H1 (cell line): Measurements from ENCODE around the gene NAT10. TPM values are rescaled to one million over a fixed set of nuclear protein-coding genes. Genes with fewer than 3 reads are reported as not detected.

ENCODE experiments used
- CTCF ChIA-PET: fragments of 300-600 bp; sonication (Branson Sonifier 250); formaldehyde crosslinking; loops from one replicate; lab custom pipeline; 2021; ENCODE audit not compliant: partially characterized antibody; lab: Charles Lee
- POLR2A ChIA-PET: fragments of 300-600 bp; sonication (Branson Sonifier 250); formaldehyde crosslinking; loops from one replicate; lab custom pipeline; 2021; ENCODE audit warnings: inconsistent platforms; ENCODE audit not compliant: partially characterized antibody; lab: Charles Lee
- DNase-seq, 2 experiments: peaks; one replicate each; pipeline versions ENCODE4 v3.0.0 to v3.0.0-alpha.2; 2010 to 2022; ENCODE audit warnings: low spot score in 2 of 2, low read depth in 1 of 2, mixed read lengths in 1 of 2
- FAIRE-seq: peaks from 2 replicates; lab custom pipeline; 2011; peaks lifted over from hg19 to GRCh38; lab: Jason Lieb, UNC
- H2AFZ ChIP-seq: 2 replicates; pipeline ENCODE4 v1.8.1; 2012; ENCODE audit warnings: low read length, inconsistent platforms
- H2AK5ac ChIP-seq: 2 replicates; pipeline ENCODE4 v1.6.1; 2013; ENCODE audit warnings: low read depth, low read length
- H2BK120ac ChIP-seq: replicated peaks from 2 replicates; pipeline ENCODE3; 2013; ENCODE audit warnings: low read depth, low read length, inconsistent platforms
- H2BK12ac ChIP-seq: 2 replicates; pipeline ENCODE4 v1.6.1; 2013; ENCODE audit warnings: low read depth, low read length
- H2BK15ac ChIP-seq: 2 replicates; pipeline ENCODE4 v1.6.1; 2013; ENCODE audit warnings: low read length
- H2BK20ac ChIP-seq: 2 replicates; pipeline ENCODE4 v1.6.1; 2013; ENCODE audit warnings: low read length
- H2BK5ac ChIP-seq: 2 replicates; pipeline ENCODE4 v1.6.1; 2013; ENCODE audit warnings: low read depth, low read length
- H3K14ac ChIP-seq: 2 replicates; pipeline ENCODE4 v1.6.1; 2013; ENCODE audit warnings: inconsistent platforms; ENCODE audit not compliant: insufficient read length
- H3K18ac ChIP-seq: 2 replicates; pipeline ENCODE4 v1.6.1; 2013; ENCODE audit warnings: low read length; ENCODE audit errors: extremely low read depth
- H3K23ac ChIP-seq: 2 replicates; pipeline ENCODE4 v1.6.1; 2013; ENCODE audit warnings: inconsistent platforms; ENCODE audit not compliant: insufficient read length
- H3K23me2 ChIP-seq: 2 replicates; pipeline ENCODE4 v1.6.1; 2013; ENCODE audit warnings: low read depth, low read length
- H3K27ac ChIP-seq: 2 replicates; pipeline ENCODE4 v1.6.1; 2011; ENCODE audit warnings: low read depth, low read length, inconsistent platforms
- H3K27me3 ChIP-seq, 4 experiments: replicated peaks in 1 of 4; 1 replicate in 1 of 4; 2 replicates in 3 of 4; pipeline versions ENCODE4 v1.6.1 to v1.8.1; 2011 to 2013; ENCODE audit warnings: low read length in 3 of 4, mild to moderate bottlenecking in 3 of 4, inconsistent platforms in 2 of 4, mixed read lengths in 2 of 4, moderate library complexity in 1 of 4; ENCODE audit not compliant: control insufficient read depth in 3 of 4, insufficient read depth in 3 of 4; ENCODE audit errors: extremely low read depth in 1 of 4
- H3K36me3 ChIP-seq, 4 experiments: 2 replicates each; pipeline versions ENCODE4 v1.6.1 to v1.8.1; 2011 to 2013; ENCODE audit warnings: mild to moderate bottlenecking in 4 of 4, low read length in 3 of 4, moderate library complexity in 2 of 4, control low read depth in 1 of 4, inconsistent platforms in 1 of 4; ENCODE audit not compliant: insufficient read depth in 4 of 4, control insufficient read depth in 2 of 4
- H3K4ac ChIP-seq: replicated peaks from 2 replicates; pipeline ENCODE3; 2013; ENCODE audit warnings: low read length, low read depth, mixed read lengths, inconsistent platforms; ENCODE audit not compliant: insufficient read length
- H3K4me1 ChIP-seq, 4 experiments: replicated peaks in 1 of 4; 1 replicate in 1 of 4; 2 replicates in 3 of 4; pipeline versions ENCODE4 v1.6.1 to v1.8.1; 2011 to 2013; ENCODE audit warnings: low read length in 3 of 4, inconsistent platforms in 2 of 4, mixed read lengths in 1 of 4; ENCODE audit not compliant: insufficient read depth in 4 of 4, control insufficient read depth in 3 of 4
- H3K4me2 ChIP-seq, 2 experiments: 2 replicates each; pipeline versions ENCODE4 v1.6.1 to v1.8.1; 2011 to 2013; ENCODE audit warnings: low read depth in 2 of 2, low read length in 2 of 2, control low read depth in 1 of 2, inconsistent platforms in 1 of 2, mild to moderate bottlenecking in 1 of 2; ENCODE audit not compliant: insufficient read depth in 1 of 2
- H3K4me3 ChIP-seq, 4 experiments: fragments of 200-600, 300-600 bp in 1 of 4; sonication (generic), shearing (Covaris generic), sonication (Bioruptor Twin) in 1 of 4; 2 replicates each; pipeline versions ENCODE4 v1.5.1 to v1.8.1; 2011 to 2016; ENCODE audit warnings: low read length in 4 of 4, low read depth in 3 of 4, control low read depth in 2 of 4, inconsistent platforms in 2 of 4, mild to moderate bottlenecking in 2 of 4, mixed read lengths in 1 of 4, moderate library complexity in 1 of 4; ENCODE audit not compliant: insufficient read depth in 2 of 4; ENCODE audit errors: extremely low read depth in 1 of 4
- H3K56ac ChIP-seq: replicated peaks from 2 replicates; pipeline ENCODE3; 2013; ENCODE audit warnings: low read depth, mild to moderate bottlenecking, mixed read lengths, low read length, inconsistent platforms; ENCODE audit not compliant: insufficient read length
- H3K79me1 ChIP-seq: 2 replicates; pipeline ENCODE4 v1.6.1; 2013; ENCODE audit warnings: low read depth, low read length, control low read depth
- H3K79me2 ChIP-seq, 2 experiments: 2 replicates each; pipeline versions ENCODE4 v1.6.1 to v1.8.1; 2012 to 2013; ENCODE audit warnings: low read length in 2 of 2, mild to moderate bottlenecking in 2 of 2, inconsistent platforms in 1 of 2; ENCODE audit not compliant: insufficient read depth in 2 of 2, control insufficient read depth in 1 of 2
- H3K9ac ChIP-seq, 4 experiments: replicated peaks in 1 of 4; 1 replicate in 1 of 4; 2 replicates in 3 of 4; pipeline versions ENCODE4 v1.6.1 to v1.8.1; 2011 to 2013; ENCODE audit warnings: low read depth in 3 of 4, low read length in 3 of 4, control low read depth in 2 of 4, mild to moderate bottlenecking in 2 of 4, moderate library complexity in 2 of 4, inconsistent platforms in 1 of 4; ENCODE audit errors: extremely low read depth in 1 of 4
- H3K9me3 ChIP-seq, 2 experiments: 2 replicates each; pipeline versions ENCODE4 v1.6.1 to v1.8.1; 2012 to 2013; ENCODE audit warnings: mild to moderate bottlenecking in 2 of 2, moderate library complexity in 2 of 2, control low read depth in 1 of 2, inconsistent platforms in 1 of 2, low read depth in 1 of 2, low read length in 1 of 2, mixed read lengths in 1 of 2; ENCODE audit not compliant: insufficient read depth in 2 of 2
- H4K20me1 ChIP-seq, 2 experiments: replicated peaks in 1 of 2; 2 replicates each; pipeline versions ENCODE3 to v1.8.1; 2011 to 2013; ENCODE audit warnings: inconsistent platforms in 2 of 2, low read length in 2 of 2, mild to moderate bottlenecking in 1 of 2; ENCODE audit not compliant: insufficient read depth in 2 of 2, control insufficient read depth in 1 of 2
- H4K5ac ChIP-seq: 2 replicates; pipeline ENCODE4 v1.6.1; 2013; ENCODE audit warnings: low read length, low read depth, mixed read lengths, inconsistent platforms; ENCODE audit not compliant: insufficient read length
- H4K8ac ChIP-seq: 2 replicates; pipeline ENCODE4 v1.8.0; 2013; ENCODE audit warnings: mild to moderate bottlenecking, moderate library complexity, low read length, inconsistent platforms; ENCODE audit not compliant: insufficient read depth; ENCODE audit errors: extremely low read depth
- H4K91ac ChIP-seq: replicated peaks from 2 replicates; pipeline ENCODE3; 2013; ENCODE audit warnings: low read length, mixed read lengths, inconsistent platforms; ENCODE audit not compliant: insufficient read length
- BCL11A ChIP-seq, 2 experiments: IDR thresholded peaks; one replicate each; pipeline ENCODE4 v1.6.1; 2011; ENCODE audit warnings: low read depth in 2 of 2, low read length in 2 of 2, mild to moderate bottlenecking in 2 of 2
- BRCA1 ChIP-seq: IDR thresholded peaks from 2 replicates; pipeline ENCODE4 v1.6.1; 2012; ENCODE audit warnings: low read depth, low read length, improper control_type of control experiment
- CTBP2 ChIP-seq: IDR thresholded peaks from 2 replicates; pipeline ENCODE4 v1.7.0; 2011; ENCODE audit warnings: borderline replicate concordance, mild to moderate bottlenecking, moderate library complexity, mixed read lengths, low read length; ENCODE audit not compliant: insufficient read depth, insufficient read length
- RBBP5 ChIP-seq: IDR thresholded peaks from 2 replicates; pipeline ENCODE4 v1.7.1; 2012; ENCODE audit warnings: low read depth, mild to moderate bottlenecking, inconsistent platforms, low read length, moderate library complexity, borderline replicate concordance
- RNF2 ChIP-seq: fragments of 200-900, 300-1000 bp; sonication (generic); IDR thresholded peaks from 2 replicates; pipeline ENCODE4 v1.7.1; 2016; ENCODE audit warnings: borderline replicate concordance, low read depth, mild to moderate bottlenecking, antibody characterized with exemption, low read length; ENCODE audit not compliant: poor library complexity, severe bottlenecking; ENCODE audit errors: missing control alignments
- SAP30 ChIP-seq: fragments of 300-600 bp; sonication (generic); IDR thresholded peaks from 2 replicates; pipeline ENCODE4 v1.7.1; 2012; ENCODE audit warnings: low read length, moderate library complexity, mild to moderate bottlenecking, inconsistent platforms; ENCODE audit not compliant: insufficient read depth, insufficient replicate concordance
- SP1 ChIP-seq: IDR thresholded peaks from 2 replicates; pipeline ENCODE4 v1.6.1; 2011; ENCODE audit warnings: low read depth, low read length
- TBP ChIP-seq: IDR thresholded peaks from 2 replicates; pipeline ENCODE4 v1.6.1; 2011; ENCODE audit warnings: low read depth, low read length, improper control_type of control experiment
- TEAD4 ChIP-seq: IDR thresholded peaks from 2 replicates; pipeline ENCODE4 v1.6.1; 2012; ENCODE audit warnings: low read depth, low read length, inconsistent platforms, mixed read lengths
- WGBS, 2 experiments: shearing (Covaris generic) in 1 of 2; methylation state at CpG; one replicate each; pipeline versions ENCODE4 v1.1.6 to v1.1.7; 2013 to 2015; ENCODE audit warnings: low lambda C conversion rate in 2 of 2, mixed read lengths in 2 of 2, inconsistent platforms in 1 of 2, low coverage in 1 of 2, missing lambda C conversion rate in 1 of 2; ENCODE audit not compliant: insufficient replicate concordance in 2 of 2, insufficient coverage in 1 of 2, insufficient read length in 1 of 2; ENCODE audit errors: extremely low coverage in 1 of 2, missing lambda C conversion rate in 1 of 2; 5-methylcytosine and 5-hydroxymethylcytosine counted together
- polyA plus RNA-seq, 7 experiments: library from polyadenylated mRNA; depleted of rRNA in 3 of 7; stranded (reverse) in 5 of 7; unstranded in 2 of 7; fragments of >200 nt in 5 of 7; fragments of 200-250 nt in 2 of 7; gene quantifications; 1 replicate in 5 of 7; 2 replicates in 1 of 7; 4 replicates in 1 of 7; pipeline versions ENCODE4 v1.2.1 to v1.2.3, GENCODE V29; 2011 to 2013; ENCODE audit warnings: missing spikeins in 2 of 7, mixed read lengths in 2 of 7
- total RNA-seq: library from RNA; stranded (reverse); fragmentation: NEBNext Ultra II Directional; extraction: Animal tissue kit (Norgen Biotek cat#: 25700); gene quantifications from 2 replicates; pipeline ENCODE4 v1.2.1, GENCODE V29; 2021

NAT10 gene
- total and polyA plus RNA-seq, 2 of the 8 experiments (the other 6 are each of a cell fraction or from before 2014, with no cell fraction given) = 66.3 to 89.6 TPM

- Histone ChIP-seq H3K4me2 (no peak overlapping the region), H3K9me3 (no peaks in the 10 kb centered on the region), H3K18ac (no peak overlapping the region), H2BK5ac (no peak overlapping the region), H2BK20ac (no peak overlapping the region), H4K8ac (no peak overlapping the region), H2BK12ac (no peak overlapping the region), H2AK5ac (no peak overlapping the region), H4K91ac (no peak overlapping the region), H3K79me1 (no peaks in the 10 kb centered on the region), H3K4me1 (no peaks in the 10 kb centered on the region), H3K23me2 (no peaks in the 10 kb centered on the region), H2BK120ac (no peak overlapping the region), H3K4ac (no peak overlapping the region), H4K5ac (no peak overlapping the region), H3K14ac (no peak overlapping the region), H2BK15ac (no peak overlapping the region), H3K56ac (no peak overlapping the region), H3K4me3 (no peak overlapping the region), H3K36me3 (peaks cover 28 to 70% (median 57%) of the 10 kb centered on the region in 4 experiments), H2AFZ (no peak overlapping the region), H3K27ac (no peak overlapping the region), H4K20me1 (peaks cover 10 to 18% of the 10 kb centered on the region in 2 experiments)
- DNase-seq (no peak), FAIRE-seq (no peak)
- 87% methylated on average over 2 of the region's 2 CpGs; no CpG with 5 or more reads in 1 of the 2 experiments for WGBS, 2 experiments
- CTCF ChIA-PET = interaction anchor here (0.7 to 1.8 kb wide), 4 partner anchors 8 to 345 kb away, joined by 3 to 6 read pairs (median 3); no protein-coding TSS in a partner anchor
- POLR2A ChIA-PET = interaction anchor here (1.1 to 16.5 kb wide), 2 partner anchors 18 to 30 kb away, joined by 3 to 176 read pairs; partner anchors contain the start of gene CAPRIN1
- TF ChIP-seq CTBP2 (no peak), RBBP5 (no peak), SP1 (no peak), BCL11A (IDR thresholded peaks at IDR 0.05; ENCODE audit: low read depth in 2 of 2, low read length in 2 of 2) (no peak), RNF2 (no peak), TEAD4 (no peak), TBP (no peak), BRCA1 (no peak), SAP30 (no peak)
- TF ChIP-seq, all 59 proteins: peak for 0
- Histone ChIP-seq H3K79me2 (peaks cover 17 to 92% of the 10 kb centered on the region in 2 experiments), H3K27me3 (no peaks in the 10 kb centered on the region), H3K9ac (no peak overlapping the region), H3K23ac (no peak overlapping the region)
Observed at GRCh38 chr11:34072832-34073231, 32.6 kb upstream of the NAT10 start.
